GM18861 (cell line): Measurements from ENCODE around the gene ASAP2.

Source experiments
- ATAC-seq: cut with Tn5 transposase; IDR thresholded peaks from one replicate; pipeline ENCODE4 v1.9.1; 2021; ENCODE audit not compliant: unreplicated experiment

The ASAP2 gene

DNA sequence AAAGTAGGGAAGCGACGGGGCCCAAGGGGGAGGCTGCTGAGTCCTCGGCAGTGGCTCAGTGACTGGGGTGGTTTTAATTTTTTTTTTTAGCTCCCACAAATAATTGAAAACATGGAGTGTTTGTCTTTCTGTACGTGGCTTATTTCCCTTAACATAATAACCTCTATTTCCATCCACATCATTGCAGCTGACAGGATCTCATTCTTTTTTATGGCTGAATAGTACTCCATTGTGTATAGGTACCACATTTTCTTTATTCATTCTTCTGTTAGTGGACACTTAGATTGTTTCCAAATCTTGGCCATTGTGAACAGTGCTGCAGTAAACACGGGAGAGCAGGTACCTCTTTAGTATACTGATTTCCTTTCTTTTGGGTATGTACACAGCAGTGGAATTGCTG lies 65.1 kb downstream of the ASAP2 start:
- ATAC-seq = no peak

DNA sequence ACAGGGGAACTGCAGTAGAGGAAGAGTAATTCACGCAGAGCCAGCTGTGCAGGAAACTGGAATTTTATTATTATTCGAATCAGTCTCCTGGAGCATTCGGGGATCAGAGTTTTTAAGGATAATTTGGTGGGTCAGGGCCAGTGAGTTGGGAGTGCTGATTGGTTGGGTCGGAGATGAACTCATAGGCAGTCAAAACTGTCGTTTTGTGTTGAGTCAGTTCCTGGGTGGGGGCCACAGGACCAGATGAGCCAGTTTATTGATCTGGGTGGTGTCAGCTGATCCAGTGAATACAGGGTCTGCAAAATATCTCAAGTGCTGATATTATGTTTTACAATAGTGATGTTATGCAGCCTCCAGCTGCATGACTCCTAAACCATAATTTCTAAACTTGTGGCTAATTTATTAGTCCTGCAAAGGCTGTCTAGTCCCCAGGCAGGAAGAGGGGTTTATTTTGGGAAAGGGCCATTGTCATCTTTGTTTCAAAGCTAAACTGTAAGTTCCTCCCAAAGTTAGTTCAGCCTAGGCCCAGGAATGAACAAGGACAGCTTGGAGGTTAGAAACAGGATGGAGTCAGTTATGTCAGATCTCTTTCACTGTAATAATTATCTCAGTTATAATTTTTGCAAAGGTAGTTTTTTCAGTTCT lies 67.0 kb downstream of the ASAP2 start:
- no peak for ATAC-seq

DNA sequence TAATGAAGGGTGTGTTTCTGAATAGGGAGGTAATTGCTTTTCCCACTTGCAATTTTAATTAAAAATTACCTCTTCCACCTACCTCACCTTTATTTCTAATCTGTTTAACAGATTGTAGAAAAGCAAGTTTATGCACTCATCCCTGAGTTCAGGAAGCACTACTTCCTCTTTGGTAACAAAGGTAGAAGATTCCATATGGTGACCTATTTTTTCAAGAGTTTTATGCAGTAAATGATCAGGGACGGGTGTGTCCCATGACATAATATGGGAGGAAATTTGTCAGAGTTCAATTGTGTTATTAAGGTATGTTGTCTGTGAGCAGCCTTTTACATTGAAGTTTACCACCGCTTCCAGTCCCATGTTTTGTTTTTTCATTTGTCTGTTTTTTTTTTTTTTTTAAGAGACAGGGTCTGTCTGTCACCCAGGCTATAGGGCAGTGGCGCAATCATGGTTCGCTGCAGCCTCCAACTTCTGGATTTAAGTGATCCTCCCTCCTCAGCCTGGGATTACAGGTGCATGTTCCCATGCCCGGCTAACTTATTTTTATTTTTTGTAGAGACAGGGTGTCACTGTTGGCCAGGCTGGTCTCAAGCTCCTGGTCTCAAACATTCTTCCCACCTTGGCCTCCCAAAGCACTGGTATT lies 68.2 kb downstream of the ASAP2 start:
- no peak for ATAC-seq

DNA sequence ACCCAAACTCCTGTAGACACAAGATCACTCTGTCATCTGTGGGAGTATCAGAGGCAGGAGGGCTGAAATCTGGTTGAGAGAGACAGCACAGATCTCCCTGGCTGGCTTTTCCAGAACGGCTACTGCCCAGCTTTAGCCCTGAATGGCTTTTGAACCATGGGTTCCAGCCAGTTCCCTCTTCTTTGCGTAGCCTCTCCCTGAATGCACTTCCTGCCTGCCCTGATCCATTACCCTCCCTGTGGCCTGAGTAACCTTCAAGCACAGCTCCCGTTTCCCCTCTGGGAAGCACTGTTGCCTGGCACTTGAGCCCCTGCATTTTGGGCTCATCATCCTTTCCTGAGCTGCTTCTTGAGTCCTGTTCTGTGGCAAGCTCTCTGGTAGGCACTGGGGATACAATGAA lies 68.8 kb downstream of the ASAP2 start:
- ATAC-seq = no peak

DNA sequence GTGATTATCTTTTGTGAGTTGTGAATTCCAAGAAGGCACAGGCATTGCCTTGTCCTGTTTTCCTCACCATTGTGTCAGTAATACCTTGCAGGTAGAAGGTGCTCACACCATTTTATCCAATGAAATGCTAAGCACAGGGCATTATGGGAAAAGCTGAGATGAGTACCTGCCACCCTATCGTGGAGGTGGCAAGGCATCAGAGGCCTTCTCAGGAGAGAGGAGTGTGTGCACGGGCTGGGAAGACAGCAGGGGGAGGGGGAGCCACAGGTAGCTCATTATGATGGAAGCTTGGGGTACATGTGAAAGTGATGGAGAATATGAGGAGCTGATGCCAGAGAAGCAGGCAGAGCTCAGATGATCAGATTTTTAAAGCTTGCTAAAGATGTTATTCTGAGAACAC lies 69.5 kb downstream of the ASAP2 start:
- ATAC-seq = no peak

DNA sequence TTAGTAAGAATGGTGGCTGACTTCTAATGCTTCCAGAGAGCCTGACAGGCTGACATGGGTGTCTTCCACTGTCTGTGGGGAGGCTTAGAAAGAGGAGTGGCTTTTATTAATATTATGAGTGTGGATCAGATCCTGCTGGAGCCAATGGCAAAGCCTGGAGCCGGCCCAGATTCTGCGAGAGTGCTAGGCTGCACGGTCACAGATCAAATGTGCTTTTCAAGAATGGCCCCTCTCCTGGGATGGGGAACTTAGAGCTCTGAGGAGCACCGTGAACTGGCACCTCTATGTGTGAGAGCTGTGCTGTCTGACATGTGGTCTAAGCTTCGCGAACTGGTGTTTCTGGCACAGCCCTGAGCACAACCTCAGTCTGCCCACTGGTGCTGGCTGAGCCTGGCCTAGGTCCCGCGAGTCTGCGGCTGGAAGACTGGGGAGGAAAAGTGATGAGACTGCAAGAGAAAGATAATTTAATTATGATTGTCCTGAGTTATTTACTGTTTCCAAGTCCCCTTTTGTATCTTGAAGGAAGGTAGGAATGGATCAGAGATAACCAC lies 70.4 kb downstream of the ASAP2 start:
- ATAC-seq = no peak

DNA sequence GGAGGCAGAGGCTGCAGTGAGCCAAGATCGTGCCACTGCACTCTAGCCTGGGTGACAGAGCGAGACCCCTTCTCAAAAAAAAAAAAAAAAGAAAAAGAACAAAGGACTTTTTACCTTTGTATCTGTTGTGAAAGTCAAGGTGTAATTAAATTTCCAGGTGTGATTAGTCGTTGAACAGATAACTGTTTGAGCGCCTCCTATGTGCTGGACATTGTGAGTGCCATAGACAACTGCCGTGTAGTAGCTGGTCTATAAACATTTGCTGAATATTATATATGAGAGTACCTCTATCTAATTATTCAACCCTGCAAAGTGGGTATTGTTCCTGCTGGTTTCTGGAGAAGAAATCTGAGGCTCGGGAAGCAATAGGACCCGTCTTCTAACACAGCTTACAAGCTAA lies 71.8 kb downstream of the ASAP2 start:
- ATAC-seq = no peak

DNA sequence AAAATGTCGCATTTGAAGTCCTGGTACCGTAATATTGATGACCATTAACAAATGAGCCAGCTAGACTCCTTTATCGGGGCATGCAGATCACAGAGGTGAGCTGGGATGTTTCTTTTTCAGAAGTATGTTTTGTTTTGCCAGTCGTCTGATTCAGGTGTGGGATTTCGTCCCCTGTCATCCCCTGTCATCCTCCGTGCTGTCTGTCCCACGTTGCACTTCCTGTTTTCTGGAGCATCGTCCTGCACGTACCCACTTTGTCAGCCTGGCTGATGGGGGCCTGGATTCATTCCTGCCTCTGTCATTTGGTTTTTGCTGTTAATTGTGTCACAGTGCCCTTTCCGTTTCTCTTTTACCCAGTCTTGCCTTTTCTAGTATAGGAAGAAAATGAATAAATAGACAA lies 72.8 kb downstream of the ASAP2 start:
- no peak for ATAC-seq

DNA sequence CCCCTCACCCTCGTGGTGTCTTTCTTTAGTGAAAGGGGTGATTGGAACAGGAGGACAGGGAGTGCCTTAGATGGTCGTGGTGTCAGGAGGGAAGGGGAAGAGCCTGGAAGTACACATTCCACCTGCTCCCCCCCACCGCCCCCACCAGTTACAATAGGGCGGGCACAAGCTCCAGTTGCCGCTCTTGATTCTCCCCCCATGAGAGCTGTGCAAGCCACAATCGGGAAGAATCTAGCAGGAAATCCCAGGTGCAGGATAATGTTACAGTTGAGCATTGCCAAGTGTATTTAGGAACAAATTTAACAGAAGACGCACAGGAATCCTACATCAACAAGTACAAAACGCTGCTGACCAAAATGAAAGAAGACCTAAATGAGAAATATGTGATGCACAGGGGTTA lies 73.6 kb downstream of the ASAP2 start:
- ATAC-seq = no peak

DNA sequence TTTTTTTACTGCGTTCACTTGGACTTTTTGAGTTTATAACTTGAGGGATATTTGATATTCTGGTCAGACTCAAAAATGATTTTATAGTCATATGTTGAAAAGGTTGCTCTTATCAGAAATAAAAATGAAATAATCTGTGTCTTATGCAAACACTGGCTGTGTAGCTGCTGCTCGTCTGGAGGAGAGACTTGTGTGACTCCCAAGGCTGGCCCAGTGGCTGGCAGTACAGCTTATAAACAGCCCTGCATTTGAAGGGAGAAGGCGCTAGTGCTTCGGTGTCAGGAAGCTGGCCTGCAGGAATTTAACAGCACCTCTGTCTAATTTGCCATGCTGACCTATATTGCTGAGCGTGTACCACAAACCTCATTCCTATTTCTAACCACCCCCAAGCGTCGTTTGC lies 74.5 kb downstream of the ASAP2 start:
- ATAC-seq = no peak

DNA sequence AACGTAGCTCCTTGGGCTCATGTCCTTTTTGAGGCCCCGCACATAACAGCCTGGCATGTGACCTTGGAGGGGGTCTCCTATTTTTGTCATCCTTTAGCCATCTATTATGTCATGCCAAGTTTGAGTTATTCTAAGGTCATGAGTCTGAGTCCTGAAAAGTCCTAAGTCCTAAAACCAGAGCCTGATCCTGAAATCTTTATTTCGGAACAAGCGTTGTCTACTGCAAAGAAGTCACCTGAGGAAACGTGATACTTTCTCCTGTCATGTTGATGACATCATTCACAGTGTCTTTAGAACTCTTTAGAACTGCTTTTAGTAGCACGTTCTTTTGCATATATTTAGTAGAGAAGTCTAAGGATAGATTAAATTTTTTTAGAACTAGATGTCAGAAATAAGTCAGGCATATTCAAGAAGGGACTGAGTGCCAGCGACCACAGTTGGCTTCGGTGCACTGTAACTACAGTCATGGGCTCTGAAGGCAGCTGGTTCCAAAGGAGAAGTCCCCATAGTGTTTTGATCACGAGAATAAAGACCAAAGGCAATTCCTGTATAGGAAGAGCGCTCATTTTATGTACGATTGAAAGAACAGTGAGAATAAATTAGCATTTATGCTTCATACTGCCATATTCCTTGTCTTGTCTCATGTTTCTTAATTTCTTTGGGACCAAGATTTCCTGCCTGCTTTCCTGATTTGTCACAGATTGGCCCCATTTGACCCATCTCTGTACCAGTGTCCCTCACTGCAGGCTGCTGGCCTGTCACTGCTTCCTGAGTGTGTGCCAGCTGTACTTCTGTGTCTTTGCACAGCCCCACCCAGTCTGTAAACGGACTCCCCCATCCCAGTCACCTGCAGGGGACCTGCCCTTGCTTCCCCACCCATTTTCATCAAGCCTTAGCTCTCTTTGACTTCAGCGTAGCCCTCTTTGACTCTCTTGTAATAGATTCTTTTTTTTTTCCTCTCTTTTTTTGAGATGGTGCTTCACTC lies 75.8 kb downstream of the ASAP2 start:
- ATAC-seq = no peak

DNA sequence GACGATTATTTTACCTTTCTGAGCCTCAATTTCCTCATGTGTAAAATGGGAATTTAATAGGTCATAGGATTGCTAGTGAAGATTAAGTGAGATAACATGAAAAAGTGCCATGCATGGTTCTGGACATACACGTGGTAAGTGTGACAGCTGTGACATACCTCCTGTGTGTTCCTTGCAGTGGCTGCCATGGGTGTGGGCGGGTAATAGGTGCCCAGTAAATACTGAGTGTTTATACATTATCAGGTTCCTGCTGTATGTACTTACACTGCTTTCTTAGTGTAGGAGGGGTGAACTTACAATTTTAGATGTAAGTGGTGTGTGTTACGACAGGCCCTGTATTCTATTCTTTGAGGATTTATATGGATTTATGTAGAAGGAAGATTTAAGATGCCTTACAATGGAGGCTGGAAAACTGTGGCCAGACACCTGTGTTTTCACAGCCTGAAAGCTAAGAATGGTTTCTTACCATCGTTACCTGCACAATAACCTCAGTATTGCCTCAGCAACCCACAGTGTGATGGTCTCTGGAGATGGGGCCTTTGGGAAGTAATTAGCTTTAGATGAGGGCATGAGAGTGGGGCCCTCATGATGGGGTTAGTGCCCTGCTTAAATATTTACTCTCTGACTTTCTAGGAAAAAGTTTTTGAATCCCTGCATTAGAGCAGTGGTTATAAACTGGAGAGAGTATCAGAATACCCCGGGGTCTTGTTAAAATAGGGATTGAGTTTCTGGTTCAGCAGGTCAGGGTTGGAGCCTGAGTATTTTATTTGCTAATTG lies 78.1 kb downstream of the ASAP2 start:
- no peak for ATAC-seq

DNA sequence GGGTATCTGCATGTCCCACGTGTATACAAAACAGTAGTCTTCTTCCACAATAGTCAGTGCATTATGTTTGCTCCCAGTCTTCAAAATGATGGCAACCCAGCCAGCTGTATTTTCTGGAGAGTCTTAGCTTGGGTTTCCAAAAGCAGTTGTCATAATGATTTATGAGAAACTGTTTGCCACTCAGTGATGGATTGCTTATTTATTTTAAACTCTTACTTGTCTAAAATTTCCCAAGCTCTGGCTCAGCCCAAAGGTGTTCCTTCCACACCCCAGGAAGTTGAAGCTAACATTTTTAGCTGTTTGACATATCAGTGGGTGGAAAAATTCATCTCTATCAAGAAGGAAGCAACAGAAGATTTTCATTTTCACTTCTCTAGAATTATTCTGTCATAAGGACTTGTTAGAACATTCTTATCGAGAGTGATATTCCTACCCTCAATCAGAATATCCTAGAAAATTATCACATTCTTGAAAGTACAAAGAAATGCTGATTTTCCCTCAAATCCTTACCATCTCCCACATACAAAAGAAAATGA lies 78.8 kb downstream of the ASAP2 start:
- no peak for ATAC-seq

DNA sequence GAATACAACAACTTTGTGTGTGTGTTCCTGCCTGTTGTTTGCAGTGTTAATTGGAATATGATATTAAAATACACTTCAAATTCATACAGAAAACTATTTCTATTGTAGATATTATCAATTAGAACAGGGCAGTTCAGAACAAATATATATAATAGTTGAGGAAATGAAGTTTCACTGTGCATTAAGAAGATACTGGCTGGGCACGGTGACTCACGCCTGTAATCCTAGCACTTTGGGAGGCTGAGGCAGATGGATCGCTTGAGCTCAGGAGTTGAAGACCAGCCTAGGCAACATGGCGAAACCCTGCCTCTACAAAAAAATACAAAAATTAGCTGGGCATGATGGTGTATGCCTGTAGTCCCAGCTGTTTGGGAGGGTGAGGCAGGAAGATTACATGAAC lies 79.3 kb downstream of the ASAP2 start:
- no peak for ATAC-seq

DNA sequence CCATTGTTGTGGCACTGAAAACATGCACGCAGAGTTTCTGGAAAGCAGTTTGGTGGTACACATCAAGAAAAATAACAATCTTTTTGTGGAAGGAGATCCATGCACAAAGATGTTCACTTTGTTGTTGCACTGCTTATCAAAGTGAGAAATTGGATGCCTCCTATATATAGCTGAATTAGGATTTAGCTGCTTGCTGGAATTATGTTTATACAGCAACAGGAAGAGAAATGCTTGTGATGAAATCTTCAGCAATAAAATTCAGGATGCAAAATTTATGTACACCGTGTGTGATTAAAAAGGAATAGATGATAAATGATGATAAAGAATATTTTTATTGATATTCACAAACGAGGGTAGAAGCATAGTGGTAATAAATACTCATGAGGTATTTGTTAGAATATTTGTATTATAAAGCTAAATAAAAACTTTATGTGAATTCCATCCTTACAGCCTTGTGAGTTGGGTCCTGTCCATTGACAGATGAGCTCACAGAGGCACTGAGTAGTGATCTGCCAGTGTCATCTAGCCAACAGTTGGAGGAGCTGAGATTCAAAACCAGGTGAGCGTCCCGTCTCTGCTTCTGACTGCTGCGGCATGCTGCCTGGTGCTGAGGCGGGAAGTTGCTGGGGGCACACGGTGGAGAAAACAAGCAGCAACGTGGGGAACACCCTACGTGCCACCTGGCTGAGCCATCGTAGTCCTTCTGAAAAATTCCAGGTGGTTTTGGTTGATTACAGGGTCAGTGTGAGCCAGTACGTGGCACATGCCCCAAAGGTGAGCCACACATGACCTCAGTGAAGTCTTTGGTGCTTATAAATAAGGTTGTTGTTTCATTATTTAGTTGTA lies 80.2 kb downstream of the ASAP2 start:
- ATAC-seq = no peak

DNA sequence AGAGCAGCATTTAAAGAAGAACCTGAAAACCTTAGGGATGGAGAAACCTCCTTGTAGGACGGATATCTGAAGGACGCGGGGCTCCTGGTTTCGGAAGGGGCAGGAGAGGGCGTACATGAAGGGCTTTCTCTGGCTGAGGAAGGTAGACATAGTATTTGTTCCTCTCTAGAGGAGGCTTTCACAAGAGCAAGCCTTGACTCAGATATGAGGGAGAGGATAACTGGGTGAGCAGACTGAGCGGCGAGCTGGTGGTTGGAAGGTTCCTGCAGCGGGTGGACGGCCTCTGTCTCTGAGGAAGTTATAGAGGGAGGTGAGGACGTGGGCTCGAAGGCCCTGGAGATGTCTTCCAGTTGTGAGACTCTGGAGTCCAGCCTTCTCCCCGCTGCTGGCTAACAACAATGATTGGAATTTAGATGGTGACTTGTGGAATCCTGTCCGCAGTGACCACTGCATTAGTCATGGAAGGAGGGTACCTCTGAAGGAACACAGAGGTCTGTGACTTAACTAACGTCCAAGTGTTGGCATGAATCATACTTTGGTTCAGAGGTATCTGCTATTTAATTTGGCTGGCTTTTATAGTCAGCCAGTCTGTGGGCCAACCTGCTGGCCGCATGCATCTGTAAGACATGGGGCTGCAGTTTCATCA lies 80.9 kb downstream of the ASAP2 start:
- no peak for ATAC-seq

DNA sequence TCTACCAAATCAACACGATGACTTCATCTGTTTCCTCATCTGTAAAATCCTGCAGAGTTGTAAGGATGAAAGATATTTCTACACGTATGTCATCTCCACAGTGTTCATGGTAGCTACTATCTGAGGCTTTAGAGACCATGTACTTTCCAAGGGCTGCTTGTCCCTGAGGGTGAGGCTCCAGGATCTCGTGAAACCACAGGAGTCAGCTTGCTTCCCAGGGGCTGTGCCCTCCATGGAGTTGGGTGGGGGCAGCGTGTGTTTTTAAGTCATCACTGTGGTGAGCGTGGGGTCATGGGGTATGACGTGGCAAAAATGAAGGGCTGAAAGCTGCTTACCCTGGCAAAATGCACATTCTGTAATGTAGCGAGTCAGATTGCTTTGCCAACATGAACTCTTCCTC lies 81.6 kb downstream of the ASAP2 start:
- ATAC-seq = no peak

DNA sequence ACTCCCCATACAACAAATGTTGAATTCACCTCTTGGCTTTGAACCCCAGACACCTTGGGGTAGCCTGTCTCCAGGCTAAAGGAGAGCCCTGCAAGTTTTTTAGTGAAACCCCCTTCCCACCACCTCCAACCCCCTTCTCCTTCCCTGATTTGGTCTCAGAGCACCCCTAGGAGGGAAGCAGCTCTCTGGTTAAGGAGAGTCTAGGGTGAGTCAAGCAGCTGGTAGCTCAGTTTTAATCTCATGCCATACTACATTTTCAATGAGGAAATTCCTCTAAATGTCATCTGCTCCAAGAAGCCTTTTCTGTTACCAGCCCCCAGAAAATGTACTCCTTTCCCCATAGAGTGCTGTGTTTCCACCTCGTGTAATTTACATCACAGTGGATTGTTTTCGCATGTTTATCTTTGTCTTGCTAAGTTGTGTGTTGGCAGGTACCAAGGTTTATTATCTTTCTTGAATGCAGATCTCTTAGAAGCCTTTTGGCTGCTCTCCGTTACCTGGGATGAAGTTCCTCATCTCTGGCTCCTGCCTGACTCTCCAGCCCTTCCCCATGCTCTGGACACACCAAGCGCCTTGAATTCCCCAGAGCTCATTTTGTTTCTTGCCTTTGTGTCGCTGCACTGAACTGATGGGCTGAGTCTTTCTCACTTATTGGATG lies 82.2 kb downstream of the ASAP2 start:
- ATAC-seq = no peak

DNA sequence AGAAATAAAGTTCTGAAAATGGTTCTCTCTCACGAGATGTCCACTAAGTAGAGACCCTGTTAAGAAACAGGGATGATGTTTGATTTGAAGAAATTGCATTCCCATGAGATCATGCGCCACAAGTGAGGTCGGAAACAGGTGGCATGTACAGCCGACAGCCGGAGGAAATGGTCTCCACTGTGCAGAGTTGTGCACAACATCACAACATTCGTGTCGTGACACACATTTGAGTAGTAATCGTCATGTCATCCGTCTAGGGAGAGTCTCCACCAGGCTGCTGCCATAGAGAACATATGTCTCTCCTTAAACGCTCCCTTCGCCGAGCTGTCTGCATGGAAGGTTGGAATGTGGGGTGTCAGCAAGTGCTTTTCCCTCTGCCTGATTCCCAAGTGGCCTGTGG lies 84.7 kb downstream of the ASAP2 start:
- no peak for ATAC-seq
